Bronchial epithelial cell (primary cell): ENCODE data around the gene IGF2BP1. TPM values are rescaled to one million over a fixed set of nuclear protein-coding genes. Genes with fewer than 3 reads are reported as not detected.

Source experiments
- DNase-seq: peaks from one replicate; pipeline ENCODE4 v3.0.0-alpha.2; 2010; ENCODE audit warnings: low read depth
- FAIRE-seq: peaks from 2 replicates; lab custom pipeline; 2011; peaks lifted over from hg19 to GRCh38; lab: Jason Lieb, UNC
- H3K27me3 ChIP-seq: 2 replicates; pipeline ENCODE4 v1.5.1; 2011; ENCODE audit warnings: low read length; ENCODE audit not compliant: control insufficient read depth, insufficient read depth
- H3K36me3 ChIP-seq: 2 replicates; pipeline ENCODE4 v1.5.1; 2011; ENCODE audit warnings: low read length; ENCODE audit not compliant: control insufficient read depth, insufficient read depth
- H3K4me3 ChIP-seq: 2 replicates; pipeline ENCODE4 v1.5.1; 2011; ENCODE audit warnings: mild to moderate bottlenecking, low read depth, low read length, control low read depth
- total RNA-seq: library from RNA; depleted of rRNA; stranded (reverse); fragments of >200 nt; gene quantifications from 2 replicates; pipeline ENCODE4 v1.2.1, GENCODE V29; 2014
- TF ChIP-seq, protein P1 (sequence below): IDR thresholded peaks from 2 replicates; pipeline ENCODE4 v1.5.1; 2011; ENCODE audit warnings: mild to moderate bottlenecking, moderate library complexity, low read length, control low read depth, inconsistent platforms; ENCODE audit not compliant: insufficient read depth, severe bottlenecking

Gene IGF2BP1
- total RNA-seq, 1 donor from 2014 or later, result not detected

DNA sequence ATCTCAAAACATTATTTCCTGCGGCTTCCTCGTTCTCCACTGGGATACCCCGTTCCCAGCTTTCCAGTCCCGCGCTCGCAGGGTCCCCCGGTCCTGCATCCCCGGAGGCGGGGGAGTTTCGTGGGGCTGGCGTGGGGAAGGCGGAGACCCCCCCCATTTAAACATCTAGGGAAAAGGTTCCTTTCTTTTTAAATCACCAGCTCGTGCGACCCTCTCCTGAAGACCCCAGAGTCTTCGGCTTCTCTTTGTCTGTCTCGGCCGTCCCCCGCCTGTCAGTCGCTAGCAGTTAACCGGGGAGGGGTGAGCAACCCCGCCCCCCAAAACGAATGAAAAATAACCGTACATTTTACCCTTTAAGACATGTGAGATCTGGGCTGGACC lies 473 bp upstream of the IGF2BP1 start:
- TF ChIP-seq, protein P1, sequence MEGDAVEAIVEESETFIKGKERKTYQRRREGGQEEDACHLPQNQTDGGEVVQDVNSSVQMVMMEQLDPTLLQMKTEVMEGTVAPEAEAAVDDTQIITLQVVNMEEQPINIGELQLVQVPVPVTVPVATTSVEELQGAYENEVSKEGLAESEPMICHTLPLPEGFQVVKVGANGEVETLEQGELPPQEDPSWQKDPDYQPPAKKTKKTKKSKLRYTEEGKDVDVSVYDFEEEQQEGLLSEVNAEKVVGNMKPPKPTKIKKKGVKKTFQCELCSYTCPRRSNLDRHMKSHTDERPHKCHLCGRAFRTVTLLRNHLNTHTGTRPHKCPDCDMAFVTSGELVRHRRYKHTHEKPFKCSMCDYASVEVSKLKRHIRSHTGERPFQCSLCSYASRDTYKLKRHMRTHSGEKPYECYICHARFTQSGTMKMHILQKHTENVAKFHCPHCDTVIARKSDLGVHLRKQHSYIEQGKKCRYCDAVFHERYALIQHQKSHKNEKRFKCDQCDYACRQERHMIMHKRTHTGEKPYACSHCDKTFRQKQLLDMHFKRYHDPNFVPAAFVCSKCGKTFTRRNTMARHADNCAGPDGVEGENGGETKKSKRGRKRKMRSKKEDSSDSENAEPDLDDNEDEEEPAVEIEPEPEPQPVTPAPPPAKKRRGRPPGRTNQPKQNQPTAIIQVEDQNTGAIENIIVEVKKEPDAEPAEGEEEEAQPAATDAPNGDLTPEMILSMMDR, result no peak
- FAIRE-seq, result no peak
- H3K36me3 ChIP-seq, result no peaks in the 10 kb centered on the region
- H3K27me3 ChIP-seq, result peaks cover 53% of the 10 kb centered on the region
- DNase-seq, result no peak
- no peak overlapping the region for H3K4me3 ChIP-seq

DNA sequence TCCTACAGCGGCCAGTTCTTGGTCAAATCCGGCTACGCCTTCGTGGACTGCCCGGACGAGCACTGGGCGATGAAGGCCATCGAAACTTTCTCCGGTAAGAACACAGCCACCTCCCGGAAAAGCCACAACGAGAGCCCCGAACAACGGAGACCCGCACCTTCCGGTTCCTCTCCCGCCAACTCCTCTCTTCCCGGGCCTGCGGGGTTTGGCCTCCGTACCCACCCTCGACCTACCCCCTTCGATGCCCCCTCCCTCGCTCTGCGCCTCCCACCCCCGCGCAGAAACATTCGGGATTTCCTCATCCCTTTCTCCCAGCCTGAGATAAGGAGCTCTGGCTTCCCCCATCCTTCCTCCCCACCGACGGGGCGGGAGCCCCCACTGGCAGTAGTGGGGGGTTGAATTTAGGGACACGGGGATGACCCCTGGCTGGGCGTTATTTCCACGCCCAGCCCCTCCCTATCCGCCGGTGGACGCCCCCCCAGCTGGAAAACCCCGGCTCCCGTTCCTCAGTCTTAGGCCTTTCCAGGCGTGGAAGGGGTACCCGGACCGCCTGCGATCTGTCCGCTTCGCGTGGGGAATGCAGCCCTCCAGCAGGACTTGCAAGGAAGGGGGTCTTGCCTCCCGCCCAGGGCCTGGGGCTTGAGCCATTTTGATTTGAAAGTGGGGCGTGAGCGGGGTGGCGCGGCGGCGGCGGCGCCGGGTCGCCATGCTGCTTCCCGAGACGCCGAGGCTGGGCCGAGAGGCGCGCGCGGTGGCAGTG lies 822 bp downstream of the IGF2BP1 start:
- TF ChIP-seq, protein P1, result no peak
- no peak for FAIRE-seq

DNA sequence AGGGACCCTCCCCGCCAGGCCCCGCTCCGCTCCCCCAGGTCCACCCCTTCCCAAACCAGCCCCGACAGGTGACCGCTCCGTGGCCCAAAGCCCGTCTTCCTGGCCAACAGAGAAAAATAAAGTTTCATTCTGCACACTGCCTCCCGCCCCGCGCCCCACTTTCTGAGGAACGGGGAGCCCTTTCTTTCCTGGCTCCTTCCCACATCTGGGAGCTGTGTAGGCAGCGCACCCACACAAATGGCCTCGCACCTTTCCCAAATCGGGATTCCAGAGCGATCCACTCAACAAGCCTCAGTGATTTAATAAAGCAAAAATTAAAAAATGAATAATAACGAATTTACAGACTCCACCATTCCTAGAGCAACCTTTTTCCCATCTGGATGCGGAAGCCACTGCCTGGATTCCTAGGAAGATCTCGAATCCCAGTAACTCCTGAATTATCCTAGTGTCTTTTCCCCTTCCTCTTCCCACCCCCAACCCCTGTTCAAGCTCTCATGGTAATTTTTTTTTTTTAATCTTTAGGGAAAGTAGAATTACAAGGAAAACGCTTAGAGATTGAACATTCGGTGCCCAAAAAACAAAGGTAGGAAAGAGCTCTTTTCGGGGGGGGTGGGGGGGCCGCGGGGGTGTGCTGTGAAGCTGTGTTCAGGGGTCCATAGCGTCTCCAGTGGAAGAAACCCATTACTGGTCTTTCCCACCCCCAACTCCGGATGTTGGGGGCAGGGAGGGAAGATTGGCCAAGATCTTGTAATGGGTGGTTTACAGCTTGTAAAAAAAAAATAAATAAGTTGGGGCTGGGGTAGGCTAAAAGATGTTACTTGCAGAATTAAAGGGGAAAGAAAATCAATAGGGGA lies 1.6 kb downstream of the IGF2BP1 start:
- peaks cover 59% of the 10 kb centered on the region for H3K27me3 ChIP-seq
- FAIRE-seq, result no peak
- TF ChIP-seq, protein P1, result no peak

More for the DNA sequence above, 822 bp downstream of the IGF2BP1 start:
- H3K27me3 ChIP-seq, result peaks cover 57% of the 10 kb centered on the region
- DNase-seq, result no peak
- no peaks in the 10 kb centered on the region for H3K36me3 ChIP-seq
- H3K4me3 ChIP-seq, result no peak overlapping the region

DNA sequence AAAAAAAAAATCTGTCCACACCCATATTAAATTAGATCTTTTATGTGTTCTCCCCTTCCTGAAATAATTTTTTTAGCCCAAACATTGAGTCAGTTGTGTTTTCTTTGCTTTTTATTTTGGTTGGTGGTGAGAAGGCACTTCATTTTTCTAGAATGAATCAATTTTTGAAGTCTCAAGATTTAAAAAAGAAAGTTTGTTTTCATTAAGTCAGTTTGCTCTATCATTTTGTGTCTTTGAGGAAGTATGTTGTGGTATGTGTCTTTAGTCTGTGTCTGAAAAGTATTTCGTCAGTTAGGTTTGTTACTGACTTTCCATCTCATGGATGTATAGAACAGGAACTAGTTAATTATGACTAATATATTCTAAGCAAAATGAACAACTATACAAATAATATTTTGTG lies 3.8 kb downstream of the IGF2BP1 start:
- Histone ChIP-seq H3K36me3 (no peaks in the 10 kb centered on the region), H3K4me3 (no peak overlapping the region), H3K27me3 (peaks cover 54% of the 10 kb centered on the region)
- no peak for FAIRE-seq
- no peak for DNase-seq
- TF ChIP-seq, protein P1, result no peak

More for the DNA sequence above, 1.6 kb downstream of the IGF2BP1 start:
- Histone ChIP-seq H3K4me3 (no peak overlapping the region), H3K36me3 (no peaks in the 10 kb centered on the region)
- DNase-seq, result no peak

DNA sequence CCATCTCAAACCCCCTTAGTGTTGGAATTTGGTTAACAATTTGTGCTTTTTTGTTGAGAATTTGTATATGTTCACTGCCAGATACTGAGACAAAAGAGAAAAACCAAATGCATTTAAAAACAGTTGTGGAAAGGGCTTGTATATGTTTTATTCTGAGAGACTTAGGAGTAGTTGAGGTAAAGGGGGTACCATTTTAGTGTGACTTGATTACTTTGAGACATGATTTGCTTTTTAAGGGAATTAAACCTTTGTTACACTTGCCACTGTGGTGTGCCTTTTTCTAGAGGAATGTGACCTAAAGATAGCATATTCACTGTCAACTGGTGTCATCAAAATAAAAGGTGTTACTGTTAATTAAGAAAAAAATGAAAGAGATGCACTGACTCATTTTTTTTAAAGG lies 4.5 kb downstream of the IGF2BP1 start:
- TF ChIP-seq, protein P1, result no peak
- DNase-seq, result no peak
- H3K27me3 ChIP-seq, result peaks cover 54% of the 10 kb centered on the region
- H3K4me3 ChIP-seq, result no peak overlapping the region
- H3K36me3 ChIP-seq, result no peaks in the 10 kb centered on the region
- no peak for FAIRE-seq
